Brain microvascular endothelial cell (primary cell): ENCODE measurements around the gene NELFB.

Experiments used
- DNase-seq: peaks from one replicate; pipeline ENCODE4 v3.0.0-alpha.2; 2020
- H3K27ac ChIP-seq: fragments of 250-450 bp; sonication (Bioruptor Pico); 2 replicates; pipeline ENCODE4 v1.5.1; 2020; ENCODE audit warnings: mild to moderate bottlenecking, moderate library complexity
- H3K27me3 ChIP-seq: fragments of 250-450 bp; sonication (Bioruptor Pico); replicated peaks from 2 replicates; pipeline ENCODE4 v1.5.1; 2020; ENCODE audit warnings: mild to moderate bottlenecking
- H3K36me3 ChIP-seq: fragments of 250-450 bp; sonication (Bioruptor Pico); replicated peaks from 2 replicates; pipeline ENCODE4 v1.5.1; 2020; ENCODE audit warnings: mild to moderate bottlenecking
- H3K4me3 ChIP-seq: 2 replicates; pipeline ENCODE4 v1.5.1; 2011; ENCODE audit warnings: low read depth, mild to moderate bottlenecking, control low read depth, low read length, moderate library complexity
- CTCF ChIP-seq: IDR thresholded peaks from 2 replicates; pipeline ENCODE4 v1.5.1; 2011; ENCODE audit warnings: low read depth, mild to moderate bottlenecking, moderate library complexity, low read length, control low read depth, inconsistent platforms; ENCODE audit errors: missing control alignments
- in situ Hi-C: cut with HindIII; loops from 2 replicates; pipeline ENCODE4 v1.10.0; 2017; ENCODE audit warnings: low sequenced_read_pairs, low pct_ligation_motif_present

Gene NELFB

GRCh38 chr9:137265496-137266161 is 10.5 kb downstream of the NELFB start:
- Histone ChIP-seq H3K4me3 (no peak overlapping the region), H3K27ac (no peak overlapping the region), H3K36me3 (peaks cover 48% of the 10 kb centered on the region), H3K27me3 (no peaks in the 10 kb centered on the region)
- DNase-seq = no peak
- no peak for TF ChIP-seq CTCF
- in situ Hi-C loops = no loop called here

- H3K4me3 ChIP-seq = no peak overlapping the region
- DNase-seq = no peak
- H3K36me3 ChIP-seq = peaks cover 52% of the 10 kb centered on the region
- no peak overlapping the region for H3K27ac ChIP-seq
- in situ Hi-C loops = no loop called here
- TF ChIP-seq CTCF = no peak
- no peaks in the 10 kb centered on the region for H3K27me3 ChIP-seq
Observed at GRCh38 chr9:137266162-137266527, 11.0 kb downstream of the NELFB start.

GRCh38 chr9:137266585-137267453 is 11.7 kb downstream of the NELFB start:
- no peak for TF ChIP-seq CTCF
- H3K36me3 ChIP-seq = peaks cover 53% of the 10 kb centered on the region
- in situ Hi-C loops = no loop called here
- no peak overlapping the region for H3K27ac ChIP-seq
- H3K4me3 ChIP-seq = no peak overlapping the region
- no peak for DNase-seq
- no peaks in the 10 kb centered on the region for H3K27me3 ChIP-seq

- peak overlapping the region; percentile 50 for H3K27ac ChIP-seq
- H3K4me3 ChIP-seq = no peak overlapping the region
- in situ Hi-C loops = no loop called here
Observed at GRCh38 chr9:137267933-137268355, 12.8 kb downstream of the NELFB start.

GRCh38 chr9:137268538-137269201 is 13.5 kb downstream of the NELFB start:
- Histone ChIP-seq H3K36me3 (peaks cover 63% of the 10 kb centered on the region), H3K27ac (peak overlapping the region; percentile 50), H3K27me3 (no peaks in the 10 kb centered on the region), H3K4me3 (no peak overlapping the region)
- in situ Hi-C loops = no loop called here
- no peak for TF ChIP-seq CTCF
- peak; percentile 31 for DNase-seq

More at GRCh38 chr9:137267933-137268355, 12.8 kb downstream of the NELFB start:
- DNase-seq = peak; percentile 72
- TF ChIP-seq CTCF = no peak
- H3K36me3 ChIP-seq = peaks cover 62% of the 10 kb centered on the region
- no peaks in the 10 kb centered on the region for H3K27me3 ChIP-seq
